ENCODE data around the gene ZNF326.
"Not testable (repeated sequence)": the region's sequence is repeated elsewhere in the genome, so short reads cannot be mapped to it uniquely, and the experiment has no call there.

ZNF326 gene

GRCh38 chr1:89996450-89997110 is 1.7 kb downstream of the ZNF326 start:
- no peak for DNase-seq (ENCODE audit: low spot score)

- not testable (repeated sequence) for DNase-seq (ENCODE audit: low spot score)
Measured at GRCh38 chr1:89997152-89997551, 2.2 kb downstream of the ZNF326 start.

- DNase-seq (ENCODE audit: low spot score), result no peak
Measured at GRCh38 chr1:89998306-89998705, 3.4 kb downstream of the ZNF326 start.

DNA sequence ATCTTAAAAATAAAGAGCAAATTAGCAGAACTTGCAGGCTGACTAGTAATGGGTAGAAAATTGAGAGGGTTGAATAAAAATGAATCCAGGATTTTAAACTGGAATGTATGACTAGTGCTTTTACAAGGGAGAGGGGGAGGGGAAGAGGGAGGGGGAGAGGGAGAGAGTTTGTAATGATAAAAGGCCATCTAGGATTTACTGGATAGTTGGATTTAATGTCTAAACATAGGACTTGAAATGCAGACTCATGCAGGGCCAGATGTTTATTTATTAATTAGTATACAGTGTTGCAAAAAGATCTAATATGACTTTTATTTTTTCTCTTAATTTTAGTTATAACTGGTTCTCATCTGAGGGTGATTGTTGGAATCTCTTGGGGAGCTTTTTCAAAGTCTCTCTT is 4.3 kb downstream of the ZNF326 start:
- DNase-seq (ENCODE audit: low spot score), result no peak

DNA sequence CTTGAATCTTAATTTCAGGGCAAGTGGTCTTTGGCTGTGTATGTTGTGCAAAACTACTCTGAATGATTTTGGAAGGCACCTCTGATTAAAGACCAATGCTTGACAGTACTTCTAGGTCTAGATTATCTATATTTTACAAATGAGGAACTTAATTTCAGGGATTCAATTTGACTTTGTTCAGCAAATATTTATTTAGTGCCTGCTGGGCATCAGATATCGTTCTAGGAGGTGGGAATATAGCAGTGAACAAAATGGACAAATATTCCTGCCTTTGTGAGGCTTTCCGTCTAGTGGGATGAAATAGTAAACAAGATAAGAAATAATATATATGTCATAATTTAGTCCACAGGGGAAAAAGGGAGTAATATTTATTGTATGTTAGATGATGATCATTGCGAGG is 4.7 kb downstream of the ZNF326 start:
- DNase-seq (ENCODE audit: low spot score), result no peak

DNA sequence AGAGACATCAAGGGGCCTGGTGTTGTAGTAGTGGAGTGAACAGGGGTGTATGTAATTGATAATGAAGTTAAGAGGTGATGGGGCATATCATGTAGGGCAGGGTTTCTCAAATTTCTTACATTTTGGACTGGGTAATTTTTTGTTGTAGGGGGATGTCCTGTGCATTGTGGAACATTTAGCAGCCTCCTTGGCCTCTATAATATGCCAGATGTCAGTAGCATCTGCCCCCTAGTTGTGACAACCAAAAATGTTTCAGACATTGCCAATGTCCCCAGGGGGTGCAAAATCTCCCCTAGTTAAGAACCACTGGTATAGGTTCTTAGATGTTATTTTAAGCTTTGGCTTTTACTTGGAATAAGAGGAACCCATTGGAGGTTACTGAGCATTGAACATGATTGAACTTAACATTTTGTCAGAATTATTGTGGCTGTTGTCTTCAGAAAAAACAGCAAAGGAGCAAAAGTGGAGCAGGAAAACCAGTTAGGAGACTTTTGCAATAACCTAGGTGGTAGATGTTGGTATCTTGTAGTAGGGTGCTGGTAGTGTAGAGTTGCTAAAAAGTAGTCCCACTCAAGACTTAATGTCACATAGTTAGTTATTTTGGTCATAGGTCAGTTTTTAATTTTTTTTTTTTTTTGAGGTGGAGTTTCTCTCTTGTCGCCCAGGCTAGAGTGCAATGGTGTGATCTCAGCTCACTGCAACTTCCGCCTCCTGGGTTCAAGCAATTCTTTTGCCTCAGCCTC is 6.2 kb downstream of the ZNF326 start:
- DNase-seq (ENCODE audit: low spot score), result no peak

- DNase-seq (ENCODE audit: low spot score), result no peak
Measured at GRCh38 chr1:90007979-90008404, 13.1 kb downstream of the ZNF326 start.

GRCh38 chr1:90012300-90012699 is 17.4 kb downstream of the ZNF326 start:
- no peak for DNase-seq (ENCODE audit: low spot score)

DNA sequence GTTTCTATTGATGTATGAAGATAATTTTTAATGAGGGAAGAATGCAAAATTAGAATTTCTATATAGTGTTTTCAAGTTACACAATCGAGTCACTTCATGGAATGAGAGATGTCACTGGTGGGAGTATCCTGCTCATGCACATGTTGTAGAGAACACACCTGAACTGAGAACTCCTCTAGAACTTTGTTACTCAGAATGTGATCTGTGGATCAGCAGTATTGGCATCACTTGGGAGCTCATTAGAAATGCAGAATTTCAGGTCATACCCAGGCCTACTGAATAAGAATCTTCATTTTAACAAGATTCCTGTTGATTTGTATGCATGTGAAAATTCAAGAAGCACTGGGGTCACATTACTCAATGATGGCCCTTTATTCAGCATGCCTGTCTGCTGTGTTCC is 28.8 kb downstream of the ZNF326 start:
- DNase-seq (ENCODE audit: low spot score), result no peak

DNA sequence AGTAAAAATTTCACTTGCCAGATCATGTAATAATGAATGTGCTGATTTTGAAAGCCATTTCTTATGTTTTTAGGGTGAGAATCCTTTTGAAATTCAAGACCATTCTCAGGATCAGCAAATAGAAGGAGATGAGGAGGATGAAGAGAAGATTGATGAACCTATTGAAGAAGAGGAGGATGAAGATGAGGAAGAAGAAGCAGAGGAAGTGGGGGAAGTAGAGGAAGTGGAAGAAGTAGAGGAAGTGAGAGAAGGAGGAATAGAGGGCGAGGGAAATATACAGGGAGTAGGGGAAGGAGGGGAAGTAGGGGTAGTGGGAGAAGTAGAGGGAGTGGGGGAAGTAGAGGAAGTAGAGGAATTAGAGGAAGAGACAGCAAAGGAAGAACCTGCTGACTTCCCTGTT is 32.4 kb downstream of the ZNF326 start:
- DNase-seq (ENCODE audit: low spot score), result no peak

- DNase-seq (ENCODE audit: low spot score), result no peak
Measured at GRCh38 chr1:90039652-90040051, 44.7 kb downstream of the ZNF326 start.

- no peak for DNase-seq (ENCODE audit: low spot score)
Measured at GRCh38 chr1:90043586-90043985, 48.7 kb downstream of the ZNF326 start.

- no peak for DNase-seq (ENCODE audit: low spot score)
Measured at GRCh38 chr1:90044346-90044745, 49.4 kb downstream of the ZNF326 start.

- peak; percentile 21 for DNase-seq (ENCODE audit: low spot score)
Measured at GRCh38 chr1:90045853-90046563, 51.1 kb downstream of the ZNF326 start.

GRCh38 chr1:90046635-90047034 is 51.7 kb downstream of the ZNF326 start:
- DNase-seq (ENCODE audit: low spot score), result no peak

DNA sequence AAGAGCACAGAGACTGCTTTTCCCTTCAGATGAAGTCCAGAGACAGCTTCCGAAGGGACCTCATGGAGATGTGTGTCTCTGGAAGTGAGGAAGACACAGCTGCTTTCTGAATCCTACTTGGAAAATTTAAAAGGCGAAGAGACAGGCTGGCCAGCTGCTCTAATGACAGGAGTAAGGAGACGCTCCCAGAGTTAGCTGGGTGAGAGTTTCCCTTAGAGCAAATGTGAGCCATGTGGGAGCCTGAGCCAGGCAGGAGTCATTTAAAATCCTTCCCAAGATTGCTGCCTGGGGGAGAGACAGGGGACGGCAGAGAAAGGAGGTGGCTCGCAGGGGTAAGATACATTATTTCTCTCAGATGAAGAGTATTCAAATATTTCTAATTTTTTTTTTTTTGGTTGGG is 53.1 kb downstream of the ZNF326 start:
- DNase-seq (ENCODE audit: low spot score), result no peak

DNA sequence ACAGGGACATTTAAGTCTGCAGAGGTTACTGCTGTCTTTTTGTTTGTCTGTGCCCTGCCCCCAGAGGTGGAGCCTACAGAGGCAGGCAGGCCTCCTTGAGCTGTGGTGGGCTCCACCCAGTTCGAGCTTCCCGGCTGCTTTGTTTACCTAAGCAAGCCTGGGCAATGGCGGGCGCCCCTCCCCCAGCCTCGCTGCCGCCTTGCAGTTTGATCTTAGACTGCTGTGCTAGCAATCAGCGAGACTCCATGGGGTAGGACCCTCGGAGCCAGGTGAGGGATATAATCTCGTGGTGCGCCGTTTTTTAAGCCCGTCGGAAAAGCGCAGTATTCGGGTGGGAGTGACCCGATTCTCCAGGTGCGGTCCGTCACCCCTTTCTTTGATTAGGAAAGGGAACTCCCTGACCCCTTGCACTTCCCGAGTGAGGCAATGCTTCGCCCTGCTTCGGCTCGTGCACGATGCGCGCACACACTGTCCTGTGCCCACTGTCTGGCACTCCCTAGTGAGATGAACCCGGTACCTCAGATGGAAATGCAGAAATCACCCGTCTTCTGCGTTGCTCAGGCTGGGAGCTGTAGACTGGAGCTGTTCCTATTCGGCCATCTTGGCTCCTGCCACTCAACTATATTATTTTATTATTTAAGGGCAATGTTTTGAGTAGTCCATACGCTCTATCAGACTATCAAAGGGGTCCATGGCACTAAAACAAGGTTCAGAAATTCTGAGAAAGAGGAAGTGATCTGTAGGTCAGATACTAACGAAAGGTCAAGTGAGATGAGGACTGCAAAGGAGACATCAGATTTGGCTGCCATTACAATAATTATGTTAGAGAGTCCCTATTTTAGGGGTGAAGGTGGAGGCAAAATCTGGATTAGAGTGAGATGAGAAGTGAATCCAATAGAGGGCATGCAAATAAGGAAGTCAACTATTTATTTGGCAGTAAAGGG is 68.1 kb downstream of the ZNF326 start:
- not testable (repeated sequence) for DNase-seq (ENCODE audit: low spot score)

DNA sequence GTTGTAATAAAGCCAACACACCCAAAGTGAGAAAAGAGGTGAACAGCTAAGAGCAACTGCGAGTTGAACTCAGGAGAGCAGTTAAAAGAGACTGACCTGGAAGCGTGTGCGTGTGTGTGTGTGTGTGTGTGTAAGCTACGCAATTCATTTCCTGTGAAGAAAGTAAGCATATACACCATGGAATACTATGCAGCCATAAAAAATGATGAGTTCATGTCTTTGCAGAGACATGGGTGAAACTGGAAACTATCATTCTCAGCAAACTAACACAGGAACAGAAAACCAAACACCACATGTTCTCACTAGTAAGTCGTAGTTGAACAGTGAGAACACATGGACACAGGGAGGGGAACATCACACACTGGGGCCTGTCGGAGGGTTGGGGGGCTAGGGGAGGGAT is 69.2 kb downstream of the ZNF326 start:
- not testable (repeated sequence) for DNase-seq (ENCODE audit: low spot score)

DNA sequence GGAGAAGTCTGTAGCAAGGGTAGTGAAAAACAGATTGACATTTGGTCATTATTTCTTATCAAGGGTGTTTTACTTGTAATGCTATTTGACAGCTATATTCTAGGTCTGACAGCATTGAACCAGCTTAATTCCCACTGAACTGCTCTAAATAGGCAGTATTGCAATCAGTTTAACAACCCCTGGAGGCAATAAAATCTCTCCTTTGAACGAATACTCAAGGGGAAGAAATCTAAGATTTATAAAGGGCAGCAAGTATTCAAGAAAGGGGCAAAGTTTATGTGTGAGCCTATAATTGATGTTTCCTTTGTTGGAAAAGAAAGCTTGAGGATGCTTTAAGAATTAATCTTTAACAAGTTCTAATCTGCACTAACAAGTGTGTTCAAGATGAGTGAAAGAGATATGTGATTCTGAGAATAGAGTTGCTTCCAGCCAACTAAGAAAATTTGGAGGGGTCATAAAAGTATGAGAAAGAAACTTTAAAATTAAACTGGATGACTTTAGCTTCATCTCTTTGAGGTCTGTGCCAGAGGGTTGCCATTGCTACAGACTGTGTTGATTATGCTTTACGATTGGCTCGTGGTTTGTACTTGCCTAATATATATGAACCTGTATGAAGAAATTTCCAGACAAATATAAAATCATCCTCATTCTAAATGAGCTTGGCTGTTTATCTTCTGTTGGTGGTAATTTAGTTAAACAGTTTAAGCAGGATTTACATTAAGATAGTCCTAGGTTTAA is 72.5 kb downstream of the ZNF326 start:
- DNase-seq (ENCODE audit: low spot score), result no peak

- no peak for DNase-seq (ENCODE audit: low spot score)
Measured at GRCh38 chr1:90068611-90069280, 73.8 kb downstream of the ZNF326 start.

DNA sequence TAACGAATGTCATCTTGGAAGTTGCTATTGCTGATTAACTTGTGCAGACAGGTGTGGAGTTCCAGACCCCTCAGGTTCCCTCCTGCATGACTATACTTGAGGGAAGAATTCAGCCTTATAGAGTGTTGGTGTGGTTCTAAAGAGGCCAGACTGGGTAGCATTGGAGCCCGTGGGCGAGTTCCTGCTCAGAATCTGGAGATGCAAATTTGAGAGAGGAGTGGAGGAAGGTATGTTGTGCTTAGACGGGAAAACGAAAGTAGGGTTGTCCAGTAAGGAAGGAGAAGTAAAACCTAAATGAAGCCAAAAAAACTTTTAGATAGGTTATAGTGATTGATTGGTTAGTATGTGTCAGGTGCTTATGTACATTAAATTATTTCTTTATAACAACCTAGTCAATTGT is 79.2 kb downstream of the ZNF326 start:
- DNase-seq (ENCODE audit: low spot score), result no peak

Measured in AG08396 (cell line).